ENCODE data around the gene LCN10.

The LCN10 gene

DNA sequence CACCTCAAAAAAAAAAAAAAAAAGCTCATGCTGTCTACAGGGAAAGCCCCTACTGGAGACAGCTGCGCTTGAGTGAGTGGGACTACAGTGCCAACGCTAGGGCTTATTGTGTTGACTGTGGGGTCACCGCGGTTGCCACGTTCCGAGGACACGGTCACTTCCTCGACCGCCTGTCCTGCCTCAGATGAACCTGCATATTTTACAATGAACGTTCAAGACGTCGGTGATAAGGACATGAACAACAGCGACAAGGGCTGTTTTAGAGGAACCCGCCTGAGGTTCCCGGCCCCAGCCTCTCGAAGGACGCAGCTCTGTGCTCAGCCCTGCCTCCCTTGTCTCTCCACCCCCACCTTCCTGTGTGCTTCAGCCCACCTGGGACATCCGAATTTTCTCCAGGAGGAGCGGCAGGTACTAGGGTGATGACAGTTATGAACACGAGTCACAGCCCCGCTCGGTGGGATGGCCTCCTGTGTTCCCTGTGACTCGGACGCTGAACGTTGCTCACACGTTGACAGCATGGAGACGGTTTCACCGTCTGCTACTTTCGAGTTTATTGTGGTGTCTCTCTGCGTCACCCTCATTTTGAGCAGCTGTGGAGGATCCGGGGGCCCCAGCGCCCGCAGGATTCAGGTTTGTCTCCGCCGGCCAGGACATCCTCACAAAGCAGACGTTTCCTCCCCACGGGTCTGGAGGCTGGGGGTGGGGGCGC, 41.6 kb downstream of the LCN10 start:
- TF ChIP-seq, protein P1, sequence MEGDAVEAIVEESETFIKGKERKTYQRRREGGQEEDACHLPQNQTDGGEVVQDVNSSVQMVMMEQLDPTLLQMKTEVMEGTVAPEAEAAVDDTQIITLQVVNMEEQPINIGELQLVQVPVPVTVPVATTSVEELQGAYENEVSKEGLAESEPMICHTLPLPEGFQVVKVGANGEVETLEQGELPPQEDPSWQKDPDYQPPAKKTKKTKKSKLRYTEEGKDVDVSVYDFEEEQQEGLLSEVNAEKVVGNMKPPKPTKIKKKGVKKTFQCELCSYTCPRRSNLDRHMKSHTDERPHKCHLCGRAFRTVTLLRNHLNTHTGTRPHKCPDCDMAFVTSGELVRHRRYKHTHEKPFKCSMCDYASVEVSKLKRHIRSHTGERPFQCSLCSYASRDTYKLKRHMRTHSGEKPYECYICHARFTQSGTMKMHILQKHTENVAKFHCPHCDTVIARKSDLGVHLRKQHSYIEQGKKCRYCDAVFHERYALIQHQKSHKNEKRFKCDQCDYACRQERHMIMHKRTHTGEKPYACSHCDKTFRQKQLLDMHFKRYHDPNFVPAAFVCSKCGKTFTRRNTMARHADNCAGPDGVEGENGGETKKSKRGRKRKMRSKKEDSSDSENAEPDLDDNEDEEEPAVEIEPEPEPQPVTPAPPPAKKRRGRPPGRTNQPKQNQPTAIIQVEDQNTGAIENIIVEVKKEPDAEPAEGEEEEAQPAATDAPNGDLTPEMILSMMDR (IDR thresholded peaks at IDR 0.05), result no peak
- no peak for DNase-seq (ENCODE audit: low spot score)
- no peak overlapping the region for H3K27ac ChIP-seq
- H3K4me3 ChIP-seq, result no peak overlapping the region

DNA sequence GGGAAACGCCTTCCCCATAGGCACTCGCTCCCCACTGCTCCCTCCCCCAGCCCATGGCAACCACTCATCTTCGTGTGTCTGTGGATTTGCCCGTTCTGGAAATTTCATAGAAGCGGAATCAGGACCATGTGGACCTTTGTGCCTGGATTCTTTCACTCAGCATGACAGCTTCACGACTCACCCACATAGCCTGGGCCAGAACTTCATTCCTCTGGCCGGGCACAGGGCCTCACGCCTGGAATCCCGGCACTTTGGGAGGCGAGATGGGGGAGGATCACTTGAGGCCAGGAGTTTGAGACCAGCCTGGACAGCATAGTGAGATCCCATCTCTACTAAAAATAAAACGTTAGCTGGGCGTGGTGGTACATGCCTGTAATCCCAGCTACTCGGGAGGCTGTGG, 42.4 kb downstream of the LCN10 start:
- Histone ChIP-seq H3K27ac (no peak overlapping the region), H3K4me3 (no peak overlapping the region)
- no peak for DNase-seq (ENCODE audit: low spot score)
- TF ChIP-seq, protein P1 (IDR thresholded peaks at IDR 0.05), result no peak

DNA sequence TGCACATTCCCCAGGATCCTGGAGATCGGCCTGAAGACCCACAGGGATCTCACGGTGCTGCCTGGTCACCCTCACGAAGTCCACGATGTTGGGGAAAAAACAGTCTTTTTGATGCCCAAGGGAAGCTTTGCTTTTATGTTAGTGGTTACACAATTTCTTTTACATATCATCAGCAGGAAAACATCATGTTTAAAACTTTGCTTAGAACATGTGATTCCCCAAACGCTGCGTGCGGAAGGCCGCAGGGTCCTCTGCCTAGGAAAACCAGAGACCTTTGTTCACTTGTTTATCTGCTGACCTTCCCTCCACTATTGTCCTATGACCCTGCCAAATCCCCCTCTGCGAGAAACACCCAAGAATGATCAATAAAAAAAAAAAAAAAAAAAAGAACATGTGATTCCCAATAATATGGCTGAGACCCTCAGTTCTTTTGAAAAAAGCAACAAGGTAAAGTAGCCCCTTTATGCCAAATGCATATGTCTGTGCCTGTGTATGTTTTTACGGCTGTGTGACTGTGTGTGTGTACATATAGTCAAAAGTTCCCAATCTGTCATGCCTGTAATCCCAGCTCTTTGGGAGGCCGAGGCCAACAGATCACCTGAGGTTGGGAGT, 44.0 kb downstream of the LCN10 start:
- no peak for DNase-seq (ENCODE audit: low spot score)
- TF ChIP-seq, protein P1 (IDR thresholded peaks at IDR 0.05), result no peak
- H3K27ac ChIP-seq, result no peak overlapping the region

DNA sequence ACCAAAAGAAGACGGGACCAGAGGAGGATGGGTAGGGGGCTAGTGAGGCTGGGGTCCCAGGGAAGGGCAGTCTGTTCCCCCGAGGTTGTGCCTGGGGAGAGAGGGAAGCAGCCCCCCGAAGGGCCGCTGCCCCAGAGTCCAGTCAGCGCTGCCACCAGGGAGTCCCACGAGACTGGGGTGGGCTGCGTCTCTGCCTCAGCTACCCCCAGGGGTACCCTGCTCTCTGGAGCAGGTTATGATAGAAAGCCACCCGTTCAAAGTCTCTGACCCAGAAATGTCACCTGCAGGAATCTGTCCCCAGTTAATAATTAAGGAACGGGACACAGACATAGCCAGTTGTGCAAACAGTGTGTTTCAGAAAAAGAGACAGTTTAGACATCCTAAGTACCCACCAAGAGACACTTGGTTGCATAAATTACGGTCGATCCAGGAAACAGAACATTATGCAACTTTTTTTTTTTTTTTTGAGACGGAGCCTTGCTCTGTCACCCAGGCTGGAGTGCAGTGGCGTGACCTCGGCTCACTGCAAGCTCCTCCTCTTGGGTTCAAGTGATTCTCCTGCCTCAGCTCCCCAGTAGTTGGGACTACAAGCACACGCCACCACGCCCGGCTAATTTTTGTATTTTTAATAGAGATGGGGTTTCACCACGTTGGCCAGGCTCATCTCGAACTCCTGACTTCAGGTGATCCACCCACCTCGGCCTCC, 44.8 kb downstream of the LCN10 start:
- no peak for DNase-seq (ENCODE audit: low spot score)
- H3K27ac ChIP-seq, result no peak overlapping the region
- TF ChIP-seq, protein P1 (IDR thresholded peaks at IDR 0.05), result no peak
- H3K4me3 ChIP-seq, result no peak overlapping the region

More for the DNA sequence above, 44.0 kb downstream of the LCN10 start:
- no peak overlapping the region for H3K4me3 ChIP-seq

DNA sequence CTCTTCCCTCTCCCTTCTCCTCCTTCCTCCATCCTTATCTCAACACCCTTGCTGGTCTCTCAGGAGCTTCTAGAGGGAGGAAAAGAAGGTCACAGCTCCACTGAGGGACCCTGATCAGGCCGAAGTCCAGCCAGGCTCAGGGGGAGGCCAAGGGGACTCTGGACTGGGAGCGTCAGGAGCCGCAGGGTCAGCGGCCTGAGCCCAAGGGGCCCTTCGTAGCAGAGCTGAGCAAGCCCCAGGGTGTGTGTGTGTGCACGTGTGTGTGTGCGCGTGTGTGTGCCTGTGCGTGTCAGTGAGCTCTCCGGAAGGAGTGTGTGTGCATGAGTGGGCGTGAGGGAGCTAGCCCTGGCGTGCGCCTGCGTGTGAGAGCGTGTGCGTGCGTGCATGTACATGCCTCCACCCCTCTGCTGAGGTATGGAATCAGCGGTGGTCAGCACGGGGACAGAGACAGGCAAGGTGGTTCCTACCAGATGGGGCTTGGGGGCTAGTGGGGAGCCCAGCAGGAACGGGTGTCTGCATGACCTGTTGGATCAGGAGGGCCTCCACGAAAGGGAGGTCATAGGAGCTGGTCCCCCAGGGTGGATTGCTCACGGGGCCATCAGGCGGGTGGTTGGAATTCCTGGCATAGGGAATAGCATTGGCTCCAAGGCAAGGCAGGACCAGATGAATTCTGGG, 45.5 kb downstream of the LCN10 start:
- no peak for DNase-seq (ENCODE audit: low spot score)
- TF ChIP-seq, protein P1 (IDR thresholded peaks at IDR 0.05), result no peak
- H3K4me3 ChIP-seq, result no peak overlapping the region
- no peak overlapping the region for H3K27ac ChIP-seq

DNA sequence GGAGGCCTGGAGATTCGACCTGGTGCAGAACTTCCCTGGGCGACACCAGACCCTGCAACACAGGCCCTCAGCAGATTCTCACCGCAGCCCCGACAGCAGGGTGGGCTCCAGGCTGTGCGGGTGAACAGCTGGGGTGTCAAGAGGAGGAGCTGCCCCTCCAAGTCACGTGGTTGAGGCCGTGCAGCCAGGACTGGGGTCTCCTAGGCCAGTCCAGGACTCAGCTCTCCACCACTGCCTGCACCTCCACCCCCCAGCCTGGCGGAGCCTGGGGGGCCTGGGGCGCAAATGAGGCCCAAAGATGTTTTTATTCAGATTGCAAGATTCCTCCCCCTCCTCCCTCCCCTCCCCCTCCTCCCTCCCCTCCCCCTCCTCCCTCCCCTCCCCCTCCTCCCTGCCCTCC, 46.2 kb downstream of the LCN10 start:
- DNase-seq (ENCODE audit: low spot score), result no peak
- no peak overlapping the region for H3K27ac ChIP-seq
- TF ChIP-seq, protein P1 (IDR thresholded peaks at IDR 0.05), result no peak
- H3K4me3 ChIP-seq, result no peak overlapping the region

All from coronary artery (tissue), 2 donors.